WTC11 (cell line): Measurements from ENCODE around the gene PTPRN2. TPM values are rescaled to one million over a fixed set of nuclear protein-coding genes. Genes with fewer than 3 reads are reported as not detected.

ENCODE experiments used
- ATAC-seq: fragments of 200-7000 bp; cut with Tn5 transposase; 2 replicates; pipeline ENCODE4 v1.10.0; 2021; ENCODE audit warnings: mild to moderate bottlenecking, moderate library complexity
- CTCF ChIA-PET: fragments of 300-600 bp; sonication (Branson Sonifier 250); formaldehyde crosslinking; loops from one replicate; lab custom pipeline; 2021; ENCODE audit warnings: antibody characterized with exemption; lab: Charles Lee
- POLR2A ChIA-PET: fragments of 350-600 bp; sonication (Branson Sonifier 250); formaldehyde crosslinking; loops from one replicate; lab custom pipeline; 2021; ENCODE audit warnings: antibody characterized with exemption; lab: Charles Lee
- DNase-seq: peaks from one replicate; pipeline ENCODE4 v3.0.0; 2021; ENCODE audit warnings: low spot score
- H3K27ac Mint-ChIP-seq: 2 replicates; pipeline ENCODE4 v1.8.0; 2021; ENCODE audit warnings: mixed read lengths
- H3K27me3 Mint-ChIP-seq: 2 replicates; pipeline ENCODE4 v1.8.0; 2021; ENCODE audit warnings: low read depth, mild to moderate bottlenecking, moderate library complexity, mixed read lengths
- H3K36me3 Mint-ChIP-seq: 2 replicates; pipeline ENCODE4 v1.8.0; 2021; ENCODE audit warnings: mixed read lengths
- H3K4me1 Mint-ChIP-seq: 2 replicates; pipeline ENCODE4 v1.8.0; 2022; ENCODE audit warnings: mixed read lengths
- H3K4me3 Mint-ChIP-seq: 2 replicates; pipeline ENCODE4 v1.8.0; 2021; ENCODE audit warnings: mild to moderate bottlenecking, moderate library complexity, mixed read lengths
- H3K9me3 Mint-ChIP-seq: 2 replicates; pipeline ENCODE4 v1.8.0; 2021; ENCODE audit warnings: mixed read lengths
- ELF4 ChIP-seq: sonication (generic); formaldehyde crosslinking; IDR thresholded peaks from 2 replicates; pipeline ENCODE4 v1.8.1; 2022; ENCODE audit warnings: low read depth, mild to moderate bottlenecking, moderate library complexity, missing genetic modification reagents
- EMX1 ChIP-seq: fragments of 250-450 bp; sonication (Bioruptor Pico); IDR thresholded peaks from 2 replicates; pipeline ENCODE4 v1.8.0; 2021; ENCODE audit warnings: mild to moderate bottlenecking
- HMGA2 ChIP-seq: fragments of 250-450 bp; sonication (Bioruptor Pico); IDR thresholded peaks from 2 replicates; pipeline ENCODE4 v1.4.0; 2021; ENCODE audit warnings: mild to moderate bottlenecking, moderate library complexity
- IRF2 ChIP-seq: sonication (generic); formaldehyde crosslinking; IDR thresholded peaks from 2 replicates; pipeline ENCODE4 v1.8.0; 2022; ENCODE audit warnings: low read depth, missing genetic modification reagents, borderline replicate concordance
- KAT7 ChIP-seq: sonication (generic); formaldehyde crosslinking; IDR thresholded peaks from 2 replicates; pipeline ENCODE4 v1.8.1; 2023; ENCODE audit warnings: missing genetic modification reagents, mild to moderate bottlenecking, borderline replicate concordance
- MYBL2 ChIP-seq: sonication (generic); formaldehyde crosslinking; IDR thresholded peaks from 2 replicates; pipeline ENCODE4 v1.8.1; 2023; ENCODE audit warnings: mild to moderate bottlenecking, moderate library complexity, missing genetic modification reagents
- NR3C1 ChIP-seq: sonication (generic); formaldehyde crosslinking; conservative IDR thresholded peaks from 2 replicates; pipeline ENCODE4 v1.8.1; 2023; ENCODE audit warnings: low read depth, mild to moderate bottlenecking, missing genetic modification reagents
- OVOL2 ChIP-seq: fragments of 250-450 bp; sonication (Bioruptor Pico); IDR thresholded peaks from 2 replicates; pipeline ENCODE4 v1.9.0; 2021; ENCODE audit warnings: mild to moderate bottlenecking, borderline replicate concordance
- RELA ChIP-seq: sonication (generic); formaldehyde crosslinking; IDR thresholded peaks from 2 replicates; pipeline ENCODE4 v1.8.1; 2022; ENCODE audit warnings: missing genetic modification reagents, mild to moderate bottlenecking, borderline replicate concordance
- RORB ChIP-seq: fragments of 250-450 bp; sonication (Bioruptor Pico); IDR thresholded peaks from 2 replicates; pipeline ENCODE4 v1.9.0; 2021; ENCODE audit warnings: mild to moderate bottlenecking
- SP1 ChIP-seq: sonication (generic); formaldehyde crosslinking; conservative IDR thresholded peaks from 2 replicates; pipeline ENCODE4 v1.8.1; 2022; ENCODE audit warnings: missing genetic modification reagents
- TCF7 ChIP-seq: sonication (generic); formaldehyde crosslinking; IDR thresholded peaks from 2 replicates; pipeline ENCODE4 v1.8.0; 2022; ENCODE audit warnings: mild to moderate bottlenecking, low read depth, missing genetic modification reagents, moderate library complexity
- ZNF232 ChIP-seq: sonication (generic); formaldehyde crosslinking; IDR thresholded peaks from 2 replicates; pipeline ENCODE4 v1.8.0; 2022; ENCODE audit warnings: mild to moderate bottlenecking, missing genetic modification reagents
- ZNF416 ChIP-seq: fragments of 250-450 bp; sonication (Bioruptor Pico); IDR thresholded peaks from 2 replicates; pipeline ENCODE4 v1.9.0; 2021; ENCODE audit warnings: mild to moderate bottlenecking, inconsistent platforms
- ZNF423 ChIP-seq: fragments of 250-450 bp; sonication (Bioruptor Pico); IDR thresholded peaks from 2 replicates; pipeline ENCODE4 v2.1.2; 2022; ENCODE audit warnings: mild to moderate bottlenecking, moderate library complexity
- total RNA-seq: library from RNA; stranded (reverse); gene quantifications from 3 replicates; pipeline ENCODE4 v1.2.3, GENCODE V29; 2021
- TF ChIP-seq, protein P1 (sequence below): sonication (generic); formaldehyde crosslinking; conservative IDR thresholded peaks from 2 replicates; pipeline ENCODE4 v1.8.1; 2023; ENCODE audit warnings: mild to moderate bottlenecking, low read depth, missing genetic modification reagents, moderate library complexity
- TF ChIP-seq, protein P2 (sequence below): fragments of 250-450 bp; sonication (Bioruptor Pico); IDR thresholded peaks from 2 replicates; pipeline ENCODE4 v1.8.0; 2021; ENCODE audit warnings: mild to moderate bottlenecking
- TF ChIP-seq, protein P3 (sequence below): sonication (generic); formaldehyde crosslinking; IDR thresholded peaks from 2 replicates; pipeline ENCODE4 v1.8.1; 2023; ENCODE audit warnings: mild to moderate bottlenecking, missing genetic modification reagents
- TF ChIP-seq, protein P4 (sequence below): sonication (generic); formaldehyde crosslinking; IDR thresholded peaks from 2 replicates; pipeline ENCODE4 v1.8.1; 2022; ENCODE audit warnings: mild to moderate bottlenecking, moderate library complexity, missing genetic modification reagents
- TF ChIP-seq, protein P5 (sequence below): sonication (generic); formaldehyde crosslinking; conservative IDR thresholded peaks from 2 replicates; pipeline ENCODE4 v1.8.1; 2022; ENCODE audit warnings: mild to moderate bottlenecking, missing genetic modification reagents
- TF ChIP-seq, protein P6 (sequence below): sonication (generic); formaldehyde crosslinking; IDR thresholded peaks from 2 replicates; pipeline ENCODE4 v1.8.0; 2023; ENCODE audit warnings: mild to moderate bottlenecking, missing genetic modification reagents
- TF ChIP-seq, protein P7 (sequence below): fragments of 250-450 bp; sonication (Bioruptor Pico); IDR thresholded peaks from 2 replicates; pipeline ENCODE4 v1.9.0; 2021; ENCODE audit warnings: moderate library complexity, mild to moderate bottlenecking, inconsistent platforms, borderline replicate concordance
- TF ChIP-seq, protein P8 (sequence below): sonication (generic); formaldehyde crosslinking; IDR thresholded peaks from 2 replicates; pipeline ENCODE4 v1.8.1; 2023; ENCODE audit warnings: mild to moderate bottlenecking, missing genetic modification reagents

The PTPRN2 gene
- total RNA-seq, 1 experiment from 2014 or later = 4.7 TPM

DNA sequence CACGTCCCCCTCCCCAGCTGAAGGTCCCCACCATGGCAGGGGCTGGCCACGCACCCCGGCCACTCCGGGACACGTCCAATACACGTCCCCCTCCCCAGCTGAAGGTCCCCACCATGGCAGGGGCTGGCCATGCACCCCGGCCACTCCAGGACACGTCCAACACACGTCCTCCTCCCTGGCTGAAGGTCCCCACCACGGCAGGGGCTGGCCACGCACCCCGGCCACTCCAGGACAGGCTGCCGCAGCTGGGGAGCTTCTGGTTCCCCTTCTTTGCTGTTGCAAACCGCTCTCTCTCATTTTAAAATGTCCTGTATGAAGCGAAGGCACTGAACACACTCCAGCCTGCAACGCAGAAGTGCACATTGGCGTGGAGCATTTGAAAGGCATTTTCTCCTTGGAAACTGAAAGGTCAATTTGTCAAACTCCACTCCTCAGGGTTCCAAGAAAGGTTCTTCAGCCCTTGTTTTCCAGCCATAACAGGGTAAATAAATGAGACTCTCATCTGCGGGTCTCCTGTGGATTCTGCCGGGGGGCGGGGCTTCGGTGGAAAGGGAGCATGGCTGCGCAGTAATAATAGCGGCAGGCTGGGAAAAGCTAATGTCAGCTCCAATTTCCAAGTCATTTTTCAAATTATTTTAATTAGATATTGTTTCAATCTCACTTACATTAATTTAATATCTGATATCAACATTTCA is 670.5 kb downstream of the PTPRN2 start:
- DNase-seq (no peak), ATAC-seq (no peak)
- no peak overlapping the region for H3K4me3 Mint-ChIP-seq
- H3K27me3 Mint-ChIP-seq = no peaks in the 10 kb centered on the region
- no peak overlapping the region for H3K27ac Mint-ChIP-seq
- H3K9me3 Mint-ChIP-seq = peaks cover 67% of the 10 kb centered on the region
- ChIA-PET CTCF (no interaction called here), POLR2A (no interaction called here)
- H3K4me1 Mint-ChIP-seq = no peaks in the 10 kb centered on the region
- TF ChIP-seq, protein P1, sequence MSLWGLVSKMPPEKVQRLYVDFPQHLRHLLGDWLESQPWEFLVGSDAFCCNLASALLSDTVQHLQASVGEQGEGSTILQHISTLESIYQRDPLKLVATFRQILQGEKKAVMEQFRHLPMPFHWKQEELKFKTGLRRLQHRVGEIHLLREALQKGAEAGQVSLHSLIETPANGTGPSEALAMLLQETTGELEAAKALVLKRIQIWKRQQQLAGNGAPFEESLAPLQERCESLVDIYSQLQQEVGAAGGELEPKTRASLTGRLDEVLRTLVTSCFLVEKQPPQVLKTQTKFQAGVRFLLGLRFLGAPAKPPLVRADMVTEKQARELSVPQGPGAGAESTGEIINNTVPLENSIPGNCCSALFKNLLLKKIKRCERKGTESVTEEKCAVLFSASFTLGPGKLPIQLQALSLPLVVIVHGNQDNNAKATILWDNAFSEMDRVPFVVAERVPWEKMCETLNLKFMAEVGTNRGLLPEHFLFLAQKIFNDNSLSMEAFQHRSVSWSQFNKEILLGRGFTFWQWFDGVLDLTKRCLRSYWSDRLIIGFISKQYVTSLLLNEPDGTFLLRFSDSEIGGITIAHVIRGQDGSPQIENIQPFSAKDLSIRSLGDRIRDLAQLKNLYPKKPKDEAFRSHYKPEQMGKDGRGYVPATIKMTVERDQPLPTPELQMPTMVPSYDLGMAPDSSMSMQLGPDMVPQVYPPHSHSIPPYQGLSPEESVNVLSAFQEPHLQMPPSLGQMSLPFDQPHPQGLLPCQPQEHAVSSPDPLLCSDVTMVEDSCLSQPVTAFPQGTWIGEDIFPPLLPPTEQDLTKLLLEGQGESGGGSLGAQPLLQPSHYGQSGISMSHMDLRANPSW = no peak
- TF ChIP-seq, protein P2, sequence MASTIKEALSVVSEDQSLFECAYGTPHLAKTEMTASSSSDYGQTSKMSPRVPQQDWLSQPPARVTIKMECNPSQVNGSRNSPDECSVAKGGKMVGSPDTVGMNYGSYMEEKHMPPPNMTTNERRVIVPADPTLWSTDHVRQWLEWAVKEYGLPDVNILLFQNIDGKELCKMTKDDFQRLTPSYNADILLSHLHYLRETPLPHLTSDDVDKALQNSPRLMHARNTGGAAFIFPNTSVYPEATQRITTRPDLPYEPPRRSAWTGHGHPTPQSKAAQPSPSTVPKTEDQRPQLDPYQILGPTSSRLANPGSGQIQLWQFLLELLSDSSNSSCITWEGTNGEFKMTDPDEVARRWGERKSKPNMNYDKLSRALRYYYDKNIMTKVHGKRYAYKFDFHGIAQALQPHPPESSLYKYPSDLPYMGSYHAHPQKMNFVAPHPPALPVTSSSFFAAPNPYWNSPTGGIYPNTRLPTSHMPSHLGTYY (CRISPR knock-in tag) = no peak
- TF ChIP-seq IRF2 (CRISPR knock-in tag) = no peak
- no peak for TF ChIP-seq ZNF232
- no peak for TF ChIP-seq RELA (CRISPR knock-in tag)
- TF ChIP-seq KAT7 (CRISPR knock-in tag) = no peak
- TF ChIP-seq ELF4 (CRISPR knock-in tag) = no peak
- no peak for TF ChIP-seq RORB (CRISPR knock-in tag)
- TF ChIP-seq, protein P3, sequence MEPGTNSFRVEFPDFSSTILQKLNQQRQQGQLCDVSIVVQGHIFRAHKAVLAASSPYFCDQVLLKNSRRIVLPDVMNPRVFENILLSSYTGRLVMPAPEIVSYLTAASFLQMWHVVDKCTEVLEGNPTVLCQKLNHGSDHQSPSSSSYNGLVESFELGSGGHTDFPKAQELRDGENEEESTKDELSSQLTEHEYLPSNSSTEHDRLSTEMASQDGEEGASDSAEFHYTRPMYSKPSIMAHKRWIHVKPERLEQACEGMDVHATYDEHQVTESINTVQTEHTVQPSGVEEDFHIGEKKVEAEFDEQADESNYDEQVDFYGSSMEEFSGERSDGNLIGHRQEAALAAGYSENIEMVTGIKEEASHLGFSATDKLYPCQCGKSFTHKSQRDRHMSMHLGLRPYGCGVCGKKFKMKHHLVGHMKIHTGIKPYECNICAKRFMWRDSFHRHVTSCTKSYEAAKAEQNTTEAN (CRISPR knock-in tag) = no peak
- TF ChIP-seq MYBL2 (CRISPR knock-in tag) = no peak
- TF ChIP-seq, protein P4, sequence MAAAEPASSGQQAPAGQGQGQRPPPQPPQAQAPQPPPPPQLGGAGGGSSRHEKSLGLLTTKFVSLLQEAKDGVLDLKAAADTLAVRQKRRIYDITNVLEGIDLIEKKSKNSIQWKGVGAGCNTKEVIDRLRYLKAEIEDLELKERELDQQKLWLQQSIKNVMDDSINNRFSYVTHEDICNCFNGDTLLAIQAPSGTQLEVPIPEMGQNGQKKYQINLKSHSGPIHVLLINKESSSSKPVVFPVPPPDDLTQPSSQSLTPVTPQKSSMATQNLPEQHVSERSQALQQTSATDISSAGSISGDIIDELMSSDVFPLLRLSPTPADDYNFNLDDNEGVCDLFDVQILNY (CRISPR knock-in tag) = no peak
- TF ChIP-seq, protein P5, sequence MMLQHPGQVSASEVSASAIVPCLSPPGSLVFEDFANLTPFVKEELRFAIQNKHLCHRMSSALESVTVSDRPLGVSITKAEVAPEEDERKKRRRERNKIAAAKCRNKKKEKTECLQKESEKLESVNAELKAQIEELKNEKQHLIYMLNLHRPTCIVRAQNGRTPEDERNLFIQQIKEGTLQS (CRISPR knock-in tag) = no peak
- TF ChIP-seq, protein P6, sequence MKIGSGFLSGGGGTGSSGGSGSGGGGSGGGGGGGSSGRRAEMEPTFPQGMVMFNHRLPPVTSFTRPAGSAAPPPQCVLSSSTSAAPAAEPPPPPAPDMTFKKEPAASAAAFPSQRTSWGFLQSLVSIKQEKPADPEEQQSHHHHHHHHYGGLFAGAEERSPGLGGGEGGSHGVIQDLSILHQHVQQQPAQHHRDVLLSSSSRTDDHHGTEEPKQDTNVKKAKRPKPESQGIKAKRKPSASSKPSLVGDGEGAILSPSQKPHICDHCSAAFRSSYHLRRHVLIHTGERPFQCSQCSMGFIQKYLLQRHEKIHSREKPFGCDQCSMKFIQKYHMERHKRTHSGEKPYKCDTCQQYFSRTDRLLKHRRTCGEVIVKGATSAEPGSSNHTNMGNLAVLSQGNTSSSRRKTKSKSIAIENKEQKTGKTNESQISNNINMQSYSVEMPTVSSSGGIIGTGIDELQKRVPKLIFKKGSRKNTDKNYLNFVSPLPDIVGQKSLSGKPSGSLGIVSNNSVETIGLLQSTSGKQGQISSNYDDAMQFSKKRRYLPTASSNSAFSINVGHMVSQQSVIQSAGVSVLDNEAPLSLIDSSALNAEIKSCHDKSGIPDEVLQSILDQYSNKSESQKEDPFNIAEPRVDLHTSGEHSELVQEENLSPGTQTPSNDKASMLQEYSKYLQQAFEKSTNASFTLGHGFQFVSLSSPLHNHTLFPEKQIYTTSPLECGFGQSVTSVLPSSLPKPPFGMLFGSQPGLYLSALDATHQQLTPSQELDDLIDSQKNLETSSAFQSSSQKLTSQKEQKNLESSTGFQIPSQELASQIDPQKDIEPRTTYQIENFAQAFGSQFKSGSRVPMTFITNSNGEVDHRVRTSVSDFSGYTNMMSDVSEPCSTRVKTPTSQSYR (CRISPR knock-in tag) = no peak
- no peak for TF ChIP-seq HMGA2 (CRISPR knock-in tag)
- H3K36me3 Mint-ChIP-seq = peaks cover 35% of the 10 kb centered on the region

DNA sequence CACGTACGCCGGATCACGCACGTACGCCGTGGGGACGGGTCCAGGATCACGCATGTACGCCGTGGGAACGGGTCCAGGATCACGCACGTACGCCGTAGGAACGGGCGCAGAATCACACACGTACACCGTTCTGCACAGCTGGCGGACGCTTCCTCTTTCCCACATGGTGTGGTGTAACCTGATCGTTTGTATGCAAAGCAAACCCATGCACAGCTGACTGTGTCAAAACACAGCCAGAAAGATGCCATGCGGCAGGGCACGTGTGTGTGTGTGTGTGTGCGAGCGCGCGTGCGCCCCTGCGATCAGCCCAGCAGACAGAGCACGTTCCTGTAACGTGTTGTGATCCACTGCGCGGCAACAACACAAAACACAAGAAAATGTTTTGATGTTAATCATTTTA is 677.2 kb downstream of the PTPRN2 start:
- ChIA-PET POLR2A (no interaction called here), CTCF (no interaction called here)
- TF ChIP-seq ZNF423 (CRISPR knock-in tag) (no peak), NR3C1 (CRISPR knock-in tag) (no peak), OVOL2 (CRISPR knock-in tag) (no peak), ZNF416 (CRISPR knock-in tag) (no peak), SP1 (CRISPR knock-in tag) (no peak), EMX1 (no peak), RORB (CRISPR knock-in tag) (no peak), TCF7 (CRISPR knock-in tag) (no peak)
- TF ChIP-seq, protein P7, sequence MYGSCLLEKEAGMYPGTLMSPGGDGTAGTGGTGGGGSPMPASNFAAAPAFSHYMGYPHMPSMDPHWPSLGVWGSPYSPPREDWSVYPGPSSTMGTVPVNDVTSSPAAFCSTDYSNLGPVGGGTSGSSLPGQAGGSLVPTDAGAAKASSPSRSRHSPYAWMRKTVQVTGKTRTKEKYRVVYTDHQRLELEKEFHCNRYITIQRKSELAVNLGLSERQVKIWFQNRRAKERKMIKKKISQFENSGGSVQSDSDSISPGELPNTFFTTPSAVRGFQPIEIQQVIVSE (CRISPR knock-in tag) = no peak
- TF ChIP-seq, protein P8, sequence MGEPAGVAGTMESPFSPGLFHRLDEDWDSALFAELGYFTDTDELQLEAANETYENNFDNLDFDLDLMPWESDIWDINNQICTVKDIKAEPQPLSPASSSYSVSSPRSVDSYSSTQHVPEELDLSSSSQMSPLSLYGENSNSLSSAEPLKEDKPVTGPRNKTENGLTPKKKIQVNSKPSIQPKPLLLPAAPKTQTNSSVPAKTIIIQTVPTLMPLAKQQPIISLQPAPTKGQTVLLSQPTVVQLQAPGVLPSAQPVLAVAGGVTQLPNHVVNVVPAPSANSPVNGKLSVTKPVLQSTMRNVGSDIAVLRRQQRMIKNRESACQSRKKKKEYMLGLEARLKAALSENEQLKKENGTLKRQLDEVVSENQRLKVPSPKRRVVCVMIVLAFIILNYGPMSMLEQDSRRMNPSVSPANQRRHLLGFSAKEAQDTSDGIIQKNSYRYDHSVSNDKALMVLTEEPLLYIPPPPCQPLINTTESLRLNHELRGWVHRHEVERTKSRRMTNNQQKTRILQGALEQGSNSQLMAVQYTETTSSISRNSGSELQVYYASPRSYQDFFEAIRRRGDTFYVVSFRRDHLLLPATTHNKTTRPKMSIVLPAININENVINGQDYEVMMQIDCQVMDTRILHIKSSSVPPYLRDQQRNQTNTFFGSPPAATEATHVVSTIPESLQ (CRISPR knock-in tag) = no peak
- peaks cover 28% of the 10 kb centered on the region for H3K36me3 Mint-ChIP-seq
- peaks cover 54% of the 10 kb centered on the region for H3K9me3 Mint-ChIP-seq
- ATAC-seq (no peak), DNase-seq (no peak)
- H3K4me3 Mint-ChIP-seq = no peak overlapping the region
- H3K4me1 Mint-ChIP-seq = no peaks in the 10 kb centered on the region; the same call in 1 of the 2 replicates
- H3K27ac Mint-ChIP-seq = no peak overlapping the region
- peaks cover 3% of the 10 kb centered on the region; the same call in 1 of the 2 replicates for H3K27me3 Mint-ChIP-seq
